22Rv1 (cell line): ENCODE results near the gene ITGAE.

Source experiments
- H3K27ac ChIP-seq: fragments of 450-650 bp; 2 replicates; pipeline ENCODE4 v1.5.1; 2017
- ZFX ChIP-seq: fragments of 450-650 bp; IDR thresholded peaks from 2 replicates; pipeline ENCODE4 v1.6.1; 2017; ENCODE audit warnings: antibody characterized with exemption, borderline replicate concordance
- TF ChIP-seq, protein P1 (sequence below): fragments of 450-650 bp; IDR thresholded peaks from 2 replicates; pipeline ENCODE4 v1.5.1; 2017; ENCODE audit warnings: mild to moderate bottlenecking

Gene ITGAE, protein sequence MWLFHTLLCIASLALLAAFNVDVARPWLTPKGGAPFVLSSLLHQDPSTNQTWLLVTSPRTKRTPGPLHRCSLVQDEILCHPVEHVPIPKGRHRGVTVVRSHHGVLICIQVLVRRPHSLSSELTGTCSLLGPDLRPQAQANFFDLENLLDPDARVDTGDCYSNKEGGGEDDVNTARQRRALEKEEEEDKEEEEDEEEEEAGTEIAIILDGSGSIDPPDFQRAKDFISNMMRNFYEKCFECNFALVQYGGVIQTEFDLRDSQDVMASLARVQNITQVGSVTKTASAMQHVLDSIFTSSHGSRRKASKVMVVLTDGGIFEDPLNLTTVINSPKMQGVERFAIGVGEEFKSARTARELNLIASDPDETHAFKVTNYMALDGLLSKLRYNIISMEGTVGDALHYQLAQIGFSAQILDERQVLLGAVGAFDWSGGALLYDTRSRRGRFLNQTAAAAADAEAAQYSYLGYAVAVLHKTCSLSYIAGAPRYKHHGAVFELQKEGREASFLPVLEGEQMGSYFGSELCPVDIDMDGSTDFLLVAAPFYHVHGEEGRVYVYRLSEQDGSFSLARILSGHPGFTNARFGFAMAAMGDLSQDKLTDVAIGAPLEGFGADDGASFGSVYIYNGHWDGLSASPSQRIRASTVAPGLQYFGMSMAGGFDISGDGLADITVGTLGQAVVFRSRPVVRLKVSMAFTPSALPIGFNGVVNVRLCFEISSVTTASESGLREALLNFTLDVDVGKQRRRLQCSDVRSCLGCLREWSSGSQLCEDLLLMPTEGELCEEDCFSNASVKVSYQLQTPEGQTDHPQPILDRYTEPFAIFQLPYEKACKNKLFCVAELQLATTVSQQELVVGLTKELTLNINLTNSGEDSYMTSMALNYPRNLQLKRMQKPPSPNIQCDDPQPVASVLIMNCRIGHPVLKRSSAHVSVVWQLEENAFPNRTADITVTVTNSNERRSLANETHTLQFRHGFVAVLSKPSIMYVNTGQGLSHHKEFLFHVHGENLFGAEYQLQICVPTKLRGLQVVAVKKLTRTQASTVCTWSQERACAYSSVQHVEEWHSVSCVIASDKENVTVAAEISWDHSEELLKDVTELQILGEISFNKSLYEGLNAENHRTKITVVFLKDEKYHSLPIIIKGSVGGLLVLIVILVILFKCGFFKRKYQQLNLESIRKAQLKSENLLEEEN

DNA sequence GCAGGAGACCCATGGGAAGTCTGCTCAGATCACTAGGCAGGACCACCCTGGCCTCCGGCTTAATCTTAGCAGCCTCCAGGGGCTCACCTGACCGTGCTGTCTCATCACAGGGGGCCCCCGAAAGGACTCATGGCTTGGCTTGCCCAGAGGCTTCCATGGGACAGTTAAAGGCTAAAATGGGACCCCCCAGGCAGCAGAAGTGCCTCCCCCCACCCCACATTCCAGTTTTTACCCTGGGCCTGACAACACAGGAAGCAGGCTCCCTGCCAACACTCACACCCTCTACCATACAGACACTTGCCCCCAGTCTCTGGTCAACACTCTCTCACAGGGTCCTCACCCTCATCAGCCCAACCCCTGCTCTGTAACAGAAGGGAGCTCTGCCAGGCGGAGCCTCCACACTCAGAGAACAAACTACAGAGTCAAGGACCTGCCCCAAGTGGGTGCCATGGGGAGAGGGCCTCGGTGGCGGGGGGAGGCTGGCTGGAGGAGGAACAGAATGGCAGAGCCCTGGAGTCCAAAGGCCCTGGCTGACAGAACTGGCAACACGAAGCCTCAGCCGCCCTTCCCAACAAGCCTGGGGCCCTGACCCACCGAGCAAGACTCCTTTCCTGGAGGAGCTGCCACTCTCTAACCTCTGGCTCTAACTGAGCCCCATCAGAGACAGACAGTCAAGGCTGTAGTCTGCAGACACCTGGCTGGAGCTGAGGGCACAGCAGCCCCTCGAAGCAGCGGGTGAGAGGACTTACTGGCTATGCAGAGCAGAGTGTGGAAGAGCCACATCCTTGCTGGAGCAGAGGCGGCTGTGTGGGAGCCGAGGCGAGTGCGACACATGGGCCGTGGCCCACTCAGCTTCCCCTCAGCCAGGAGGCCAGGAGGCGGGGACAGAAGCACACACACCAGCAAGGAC lies at the start of gene ITGAE:
Gene ITGAE (minus strand): TSS at position 827 of the 910 bp plus-strand sequence. CDS start 44 bp downstream, at position 783.
- TF ChIP-seq ZFX = no peak
- TF ChIP-seq, protein P1, sequence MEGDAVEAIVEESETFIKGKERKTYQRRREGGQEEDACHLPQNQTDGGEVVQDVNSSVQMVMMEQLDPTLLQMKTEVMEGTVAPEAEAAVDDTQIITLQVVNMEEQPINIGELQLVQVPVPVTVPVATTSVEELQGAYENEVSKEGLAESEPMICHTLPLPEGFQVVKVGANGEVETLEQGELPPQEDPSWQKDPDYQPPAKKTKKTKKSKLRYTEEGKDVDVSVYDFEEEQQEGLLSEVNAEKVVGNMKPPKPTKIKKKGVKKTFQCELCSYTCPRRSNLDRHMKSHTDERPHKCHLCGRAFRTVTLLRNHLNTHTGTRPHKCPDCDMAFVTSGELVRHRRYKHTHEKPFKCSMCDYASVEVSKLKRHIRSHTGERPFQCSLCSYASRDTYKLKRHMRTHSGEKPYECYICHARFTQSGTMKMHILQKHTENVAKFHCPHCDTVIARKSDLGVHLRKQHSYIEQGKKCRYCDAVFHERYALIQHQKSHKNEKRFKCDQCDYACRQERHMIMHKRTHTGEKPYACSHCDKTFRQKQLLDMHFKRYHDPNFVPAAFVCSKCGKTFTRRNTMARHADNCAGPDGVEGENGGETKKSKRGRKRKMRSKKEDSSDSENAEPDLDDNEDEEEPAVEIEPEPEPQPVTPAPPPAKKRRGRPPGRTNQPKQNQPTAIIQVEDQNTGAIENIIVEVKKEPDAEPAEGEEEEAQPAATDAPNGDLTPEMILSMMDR = no peak
- H3K27ac ChIP-seq = no peak within 1 kb of the TSS

GRCh38 chr17:3848229-3848835 lies 47.3 kb upstream of the ITGAE start:
- TF ChIP-seq, protein P1 = no peak
- no peak for TF ChIP-seq ZFX
- no peak overlapping the region for H3K27ac ChIP-seq

DNA sequence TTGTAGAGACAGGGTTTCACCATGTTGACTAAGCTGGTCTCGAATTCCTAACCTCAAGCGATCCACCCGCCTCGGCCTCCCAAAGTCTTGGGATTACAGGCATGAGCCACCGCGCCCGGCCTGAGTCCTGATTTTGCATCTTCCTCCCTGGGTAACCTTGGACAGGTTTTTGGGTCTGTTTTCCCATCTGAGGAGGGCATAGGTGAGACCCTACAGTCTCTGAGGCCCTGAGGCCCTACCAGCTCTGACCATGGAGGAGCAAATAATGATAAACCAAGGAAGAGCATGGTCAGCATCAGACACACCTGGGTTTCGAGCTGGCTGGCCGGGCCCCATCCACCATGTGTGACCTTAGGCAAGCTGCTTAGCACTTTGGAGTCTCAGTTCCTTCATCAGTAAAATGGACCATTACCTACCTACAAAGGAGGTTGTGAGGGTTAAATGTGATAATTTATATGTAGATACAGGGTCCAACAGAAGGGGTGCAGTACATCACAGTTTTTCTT lies 46.2 kb upstream of the ITGAE start:
- no peak overlapping the region for H3K27ac ChIP-seq
- TF ChIP-seq ZFX = no peak

DNA sequence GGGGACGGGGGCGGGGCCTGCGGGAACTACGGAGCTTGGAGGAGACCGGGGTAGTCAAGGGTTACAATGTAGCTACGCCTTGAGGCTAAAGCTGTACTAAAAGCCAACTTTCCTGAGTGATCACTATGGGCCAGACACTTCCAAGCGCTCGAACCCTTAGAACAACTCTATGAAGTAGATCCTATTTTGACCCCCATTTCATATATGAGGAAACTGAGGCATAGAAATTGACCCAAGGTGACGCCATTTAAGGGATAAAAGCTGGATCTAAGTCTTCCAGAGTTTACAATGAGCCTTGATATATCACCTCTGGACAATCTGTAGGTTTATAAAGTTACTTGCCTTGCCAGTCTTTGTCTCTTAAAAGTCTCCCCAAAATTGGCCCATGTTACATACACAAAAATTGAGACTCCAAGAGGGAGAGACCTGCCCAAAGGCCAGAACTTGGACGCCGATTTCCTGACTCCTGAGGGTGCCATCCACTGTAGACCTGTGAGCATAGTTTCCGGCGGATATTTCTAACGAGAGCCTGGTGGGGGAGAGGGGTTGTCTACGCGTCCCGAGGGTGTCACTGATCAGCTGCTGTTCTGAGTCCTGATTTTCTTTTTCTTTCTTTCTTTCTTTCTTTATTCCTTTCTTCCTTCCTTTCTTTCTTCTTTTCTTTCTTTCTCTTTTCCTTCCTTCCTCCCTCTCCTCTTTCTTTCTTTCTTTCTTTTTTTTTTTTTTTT lies 45.6 kb upstream of the ITGAE start:
- H3K27ac ChIP-seq = no peak overlapping the region

DNA sequence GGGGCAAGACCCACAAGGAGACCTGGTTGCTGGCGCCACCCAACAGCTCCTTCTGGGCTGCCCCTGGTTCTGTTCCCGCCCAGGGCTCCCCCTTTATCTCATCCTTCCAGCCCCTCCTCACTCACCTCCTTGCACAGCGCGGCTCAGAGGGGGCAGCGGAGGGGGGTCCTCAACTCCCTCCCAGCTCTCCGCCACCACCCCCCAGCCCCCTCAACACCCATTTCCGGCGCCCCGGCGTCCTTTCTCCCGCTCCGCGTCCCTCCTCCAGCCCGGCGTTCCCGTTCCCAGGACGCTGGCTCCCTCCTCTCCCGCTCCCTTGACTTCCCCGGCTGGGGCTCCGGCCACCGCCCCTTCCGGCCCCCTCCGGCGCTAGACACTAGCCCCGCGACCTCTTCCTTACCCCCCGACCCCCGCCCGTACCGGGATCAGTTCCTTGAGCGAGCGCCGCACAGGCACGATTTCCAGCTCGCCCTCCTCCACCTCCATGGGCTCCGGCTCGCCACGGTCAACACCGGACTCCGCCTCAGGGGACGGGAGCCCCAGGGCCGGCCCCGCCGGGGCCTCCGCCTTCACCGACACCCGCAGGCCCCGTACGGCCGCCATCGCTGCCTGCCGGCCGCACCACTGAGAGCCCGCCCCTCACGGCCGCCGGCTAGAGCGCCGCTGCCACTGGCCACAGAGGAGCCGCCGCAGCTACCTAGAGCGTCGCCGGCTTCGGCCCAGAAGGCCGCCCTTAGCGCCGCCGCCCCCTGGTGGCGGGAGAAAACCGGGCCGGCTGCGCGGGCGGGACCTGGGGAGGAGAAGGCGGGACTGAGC lies 44.8 kb upstream of the ITGAE start, which contains the start of gene NCBP3:
Gene NCBP3 (minus strand): TSS at position 626 of the 816 bp plus-strand sequence. CDS start 23 bp downstream, at position 603.
- TF ChIP-seq, protein P1 = peak; percentile 99
- TF ChIP-seq ZFX = no peak
- peak within 1 kb of the TSS; percentile 60 for H3K27ac ChIP-seq

More for the DNA sequence above, 45.6 kb upstream of the ITGAE start:
- TF ChIP-seq, protein P1 = peak; percentile 79
- TF ChIP-seq ZFX = no peak

DNA sequence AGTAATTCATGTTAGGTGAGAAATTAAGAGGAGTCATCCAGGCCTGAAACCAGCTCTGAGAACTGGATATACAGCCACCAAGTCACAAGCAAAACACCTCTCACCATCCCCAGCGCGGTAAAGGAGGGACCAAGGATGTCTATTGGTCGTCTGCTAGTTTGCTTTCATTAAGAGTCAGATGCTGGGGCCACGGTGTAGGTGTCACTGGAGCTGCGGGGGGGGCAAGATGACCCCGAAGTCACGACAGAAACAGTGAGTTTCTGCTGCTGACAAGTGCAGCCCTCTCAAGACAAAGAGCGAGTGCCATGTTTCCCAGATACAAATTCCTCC lies 44.3 kb upstream of the ITGAE start:
- peak overlapping the region; percentile 60 for H3K27ac ChIP-seq

GRCh38 chr17:3844556-3844955 lies 43.6 kb upstream of the ITGAE start:
- 0 out of 2 replicates have a peak overlapping the region, but pooled peaks have one; percentile 60 for H3K27ac ChIP-seq

More for the DNA sequence above, 44.3 kb upstream of the ITGAE start:
- no peak for TF ChIP-seq ZFX
- TF ChIP-seq, protein P1 = no peak
